Epidermal melanocyte (primary cell): ENCODE measurements around the gene SLC35E1.
"Not testable (repeated sequence)": the region's sequence is repeated elsewhere in the genome, so short reads cannot be mapped to it uniquely, and the experiment has no call there.

Experiments
- DNase-seq: peaks from one replicate; pipeline ENCODE4 v3.0.0; 2011; ENCODE audit warnings: low spot score; ENCODE audit not compliant: insufficient read length

The SLC35E1 gene

GRCh38 chr19:16544473-16545231, 27.6 kb downstream of the SLC35E1 start:
- DNase-seq, result no peak

DNA sequence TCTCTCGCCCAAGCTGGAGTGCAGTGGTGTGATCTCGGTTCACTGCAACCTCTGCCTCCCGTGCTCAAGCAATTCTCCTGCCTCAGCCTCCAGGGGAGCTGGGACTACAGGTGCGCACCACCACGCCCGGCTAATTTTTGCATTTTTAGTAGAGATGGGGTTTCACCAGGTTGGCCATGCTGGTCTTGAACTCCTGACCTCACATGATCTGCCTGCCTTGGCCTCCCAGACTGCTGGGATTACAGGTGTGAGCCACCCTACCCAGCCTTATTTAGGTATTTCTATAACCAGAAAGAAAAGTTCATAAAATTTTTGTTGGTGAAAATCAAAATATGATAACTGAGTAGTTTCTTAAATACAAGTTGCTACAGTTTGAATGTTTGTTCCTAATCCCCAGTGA, 28.5 kb downstream of the SLC35E1 start:
- DNase-seq, result not testable (repeated sequence)

GRCh38 chr19:16542910-16543472, 29.2 kb downstream of the SLC35E1 start:
- DNase-seq, result no peak

GRCh38 chr19:16542045-16542909, 29.9 kb downstream of the SLC35E1 start, which contains the start of gene CHERP:
TSS of gene CHERP (minus strand) at chr19:16542437. CDS start at chr19:16542378, 59 bp downstream.
- DNase-seq, result peak; percentile 88

DNA sequence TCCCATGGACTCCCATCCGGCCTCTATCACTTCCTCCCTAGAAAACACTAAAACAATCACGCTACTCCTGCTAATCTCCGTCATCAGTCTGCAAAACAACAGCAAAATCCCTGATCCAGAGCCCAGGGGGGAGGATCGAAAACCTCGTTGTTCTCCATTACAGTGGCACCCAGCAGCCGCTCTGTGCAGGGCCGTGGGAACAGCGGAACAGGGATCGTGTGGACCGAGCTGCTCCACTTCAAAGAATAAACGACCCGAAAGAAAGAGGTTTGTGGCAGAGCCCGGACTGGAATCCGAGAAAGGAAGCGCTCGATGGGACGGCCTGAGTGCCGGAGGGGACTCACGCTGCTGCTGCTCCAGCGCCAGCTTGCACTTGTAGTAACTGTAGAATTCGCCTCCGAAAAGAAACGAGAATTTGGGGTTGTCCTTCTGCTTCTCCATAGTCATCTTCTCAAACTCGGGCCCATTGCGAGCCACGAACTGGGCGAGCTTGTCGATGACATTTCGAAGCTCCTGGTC, 30.6 kb downstream of the SLC35E1 start:
- DNase-seq, result no peak

GRCh38 chr19:16540948-16541347, 31.3 kb downstream of the SLC35E1 start:
- no peak for DNase-seq

DNA sequence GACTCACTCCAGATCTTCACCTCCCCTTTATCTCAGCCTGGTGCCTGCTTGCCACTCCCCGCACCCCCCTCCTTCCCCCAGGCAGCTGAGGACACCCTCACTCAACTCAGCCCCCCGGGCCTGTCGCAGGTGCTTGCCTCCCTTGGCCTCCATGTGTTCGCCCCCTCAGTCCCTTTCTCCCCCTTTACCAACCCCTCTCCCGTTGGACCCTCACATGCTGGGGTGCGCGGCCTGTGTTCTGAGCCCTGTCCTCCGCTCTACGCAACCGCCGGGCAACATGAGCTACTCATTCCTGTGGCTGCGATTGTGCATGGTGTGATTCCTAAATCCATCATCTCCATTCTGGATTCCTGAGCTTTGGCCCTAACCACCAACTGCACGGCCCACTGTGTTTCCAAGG, 35.1 kb downstream of the SLC35E1 start:
- DNase-seq, result no peak

GRCh38 chr19:16536130-16536529, 36.1 kb downstream of the SLC35E1 start:
- DNase-seq, result no peak

GRCh38 chr19:16535381-16535780, 36.8 kb downstream of the SLC35E1 start:
- DNase-seq, result no peak

GRCh38 chr19:16532440-16533234, 39.6 kb downstream of the SLC35E1 start:
- no peak for DNase-seq

DNA sequence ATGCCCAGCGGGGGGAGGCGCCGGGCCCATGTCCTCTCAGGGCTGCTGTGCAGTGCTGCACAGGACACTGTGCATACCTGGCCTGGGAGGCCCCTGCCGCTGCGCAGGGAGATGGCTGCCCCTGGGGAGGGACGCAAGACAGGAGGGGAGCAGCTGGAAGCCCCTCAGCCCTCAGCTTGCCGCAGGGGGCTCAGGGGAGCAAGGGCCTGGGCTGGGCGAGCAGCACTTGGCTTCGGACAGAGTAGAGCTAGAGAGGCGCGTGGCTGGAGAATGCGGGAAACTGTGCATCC, 40.9 kb downstream of the SLC35E1 start:
- DNase-seq, result no peak

GRCh38 chr19:16530540-16531379, 41.5 kb downstream of the SLC35E1 start:
- no peak for DNase-seq

- DNase-seq, result no peak
Measured at GRCh38 chr19:16529466-16530144, 42.6 kb downstream of the SLC35E1 start.

DNA sequence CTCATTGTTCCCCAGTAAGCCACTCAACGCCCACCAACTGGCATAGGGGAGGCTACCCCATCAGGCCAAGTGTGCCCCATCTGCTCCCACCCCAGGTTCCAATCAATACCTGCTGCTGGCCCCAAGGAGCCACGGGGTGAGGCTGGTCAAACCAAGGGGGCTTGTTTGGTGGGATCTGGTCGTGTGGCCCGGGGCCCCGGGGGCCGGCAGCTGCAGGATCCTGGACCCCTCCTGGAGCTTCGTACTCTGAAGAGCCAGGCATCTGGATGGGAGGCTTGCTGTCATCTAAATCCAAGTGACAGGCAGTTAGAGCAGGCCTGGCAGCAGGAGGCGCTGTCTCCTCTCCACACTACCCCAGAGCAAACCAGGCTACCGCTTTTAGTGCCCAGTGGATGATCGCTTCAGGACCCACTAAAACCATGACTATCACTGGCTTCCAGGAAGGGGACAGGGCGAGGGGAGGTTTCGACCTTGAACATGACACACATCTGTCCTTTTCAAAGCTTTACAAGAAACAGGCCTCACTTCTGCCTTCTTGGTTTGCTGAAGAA, 44.2 kb downstream of the SLC35E1 start:
- DNase-seq, result no peak

DNA sequence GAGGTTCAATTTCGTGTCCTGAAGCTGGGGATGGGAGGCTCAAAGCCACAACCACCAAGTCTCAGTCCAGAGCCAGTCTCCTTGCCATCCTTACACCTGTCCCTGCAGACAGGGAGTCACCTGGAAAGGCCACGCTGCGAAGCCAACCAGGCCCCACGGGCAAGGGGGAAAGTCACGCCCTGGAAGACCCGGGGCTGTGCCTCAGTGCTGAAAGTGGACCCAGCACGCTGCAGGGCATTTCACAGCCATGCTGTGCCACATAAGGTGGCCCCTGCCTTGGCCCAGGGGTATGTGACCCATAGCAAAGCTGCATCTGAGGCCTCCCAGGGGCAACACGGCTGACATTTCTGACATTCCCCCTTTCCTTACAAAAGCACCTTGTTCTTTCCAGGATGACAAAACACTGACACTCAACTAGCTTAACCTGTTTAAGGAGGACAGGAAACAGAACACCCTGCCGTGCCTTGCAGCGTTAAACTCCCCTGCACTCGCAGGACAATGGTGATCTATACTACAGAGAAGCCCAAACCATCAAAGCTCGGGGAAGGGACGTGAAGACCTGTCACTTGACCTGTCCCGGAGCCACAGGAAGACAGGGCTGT, 44.8 kb downstream of the SLC35E1 start:
- no peak for DNase-seq

DNA sequence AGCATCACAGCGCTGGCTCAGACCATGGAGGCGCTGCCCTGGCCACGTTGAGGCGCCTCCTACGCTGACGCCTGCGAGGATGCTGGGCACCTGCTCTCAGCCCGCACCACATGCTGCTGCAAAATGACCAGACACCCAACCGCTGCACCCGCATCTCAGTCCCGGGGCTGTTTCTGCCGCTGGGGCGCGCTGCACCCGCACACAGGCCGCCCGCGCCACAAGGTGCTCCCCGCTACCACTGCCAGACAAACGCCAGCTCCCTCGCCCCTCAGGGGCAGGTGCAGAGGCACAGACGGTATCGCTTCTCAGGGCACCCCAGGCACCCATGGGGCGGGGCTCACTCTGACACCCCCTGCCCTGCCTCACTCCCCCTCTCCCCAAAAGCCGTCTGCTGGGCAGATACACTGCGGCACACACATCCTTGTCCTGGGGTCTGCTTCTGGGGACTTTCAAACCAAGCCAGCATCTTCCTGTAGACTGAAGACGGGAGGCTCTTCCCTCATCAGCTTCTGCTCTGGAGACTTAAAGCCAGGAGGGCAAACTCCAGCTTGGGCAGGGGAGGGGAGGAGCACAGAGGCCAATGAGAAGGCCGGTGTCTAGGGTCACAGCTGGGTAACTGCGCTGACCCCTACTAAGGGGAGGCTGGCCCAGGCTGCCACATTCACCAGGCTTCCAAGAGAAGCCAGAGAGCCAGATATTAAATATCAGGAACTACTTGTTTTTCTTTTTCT, 46.3 kb downstream of the SLC35E1 start:
- DNase-seq, result no peak

GRCh38 chr19:16524991-16525734, 47.1 kb downstream of the SLC35E1 start:
- no peak for DNase-seq
